GM18951 (cell line): ENCODE data around the gene RP9.

Experiments used
- POLR2A ChIP-seq: IDR thresholded peaks from 4 replicates; pipeline ENCODE4 v1.6.1; 2011; ENCODE audit warnings: mild to moderate bottlenecking; ENCODE audit not compliant: insufficient read length, insufficient read depth; ENCODE audit errors: extremely low read depth
- in situ Hi-C: fragments of 300-500 bp; cut with MboI; formaldehyde crosslinking; loops from one replicate; pipeline ENCODE4 v1.12.0; 2022; ENCODE audit warnings: low sequenced_read_pairs, mixed read lengths, inconsistent platforms; ENCODE audit not compliant: unreplicated experiment

The RP9 gene

GRCh38 chr7:33091641-33092191, 17.5 kb downstream of the RP9 start:
- in situ Hi-C loops = no loop called here
- TF ChIP-seq POLR2A = no peak

- no peak for TF ChIP-seq POLR2A
- in situ Hi-C loops = no loop called here
Measured at GRCh38 chr7:33091111-33091531, 18.1 kb downstream of the RP9 start.

DNA sequence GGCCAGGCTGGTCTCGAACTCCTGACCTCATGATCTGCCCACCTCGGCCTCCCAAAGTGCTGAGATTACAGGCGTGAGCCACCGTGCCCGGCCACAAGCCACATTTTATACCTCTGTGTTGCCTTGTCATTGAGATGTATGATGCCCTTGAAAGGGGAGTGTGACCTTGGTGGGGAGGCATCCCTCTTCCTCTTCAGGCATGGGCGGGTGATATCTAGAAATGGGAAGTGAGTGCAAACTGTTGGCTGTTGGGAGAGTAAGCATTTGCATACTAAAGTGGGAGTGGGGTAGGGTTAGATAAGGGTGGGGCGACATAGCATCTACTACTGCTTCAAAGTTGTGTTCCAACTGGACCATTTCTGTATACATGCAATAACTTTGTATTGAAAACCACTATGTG, 20.1 kb downstream of the RP9 start:
- TF ChIP-seq POLR2A = no peak
- in situ Hi-C loops = no loop called here

- TF ChIP-seq POLR2A = no peak
- in situ Hi-C loops = no loop called here
Measured at GRCh38 chr7:33087858-33088257, 21.3 kb downstream of the RP9 start.

GRCh38 chr7:33087356-33087755, 21.8 kb downstream of the RP9 start:
- no peak for TF ChIP-seq POLR2A
- in situ Hi-C loops = no loop called here

DNA sequence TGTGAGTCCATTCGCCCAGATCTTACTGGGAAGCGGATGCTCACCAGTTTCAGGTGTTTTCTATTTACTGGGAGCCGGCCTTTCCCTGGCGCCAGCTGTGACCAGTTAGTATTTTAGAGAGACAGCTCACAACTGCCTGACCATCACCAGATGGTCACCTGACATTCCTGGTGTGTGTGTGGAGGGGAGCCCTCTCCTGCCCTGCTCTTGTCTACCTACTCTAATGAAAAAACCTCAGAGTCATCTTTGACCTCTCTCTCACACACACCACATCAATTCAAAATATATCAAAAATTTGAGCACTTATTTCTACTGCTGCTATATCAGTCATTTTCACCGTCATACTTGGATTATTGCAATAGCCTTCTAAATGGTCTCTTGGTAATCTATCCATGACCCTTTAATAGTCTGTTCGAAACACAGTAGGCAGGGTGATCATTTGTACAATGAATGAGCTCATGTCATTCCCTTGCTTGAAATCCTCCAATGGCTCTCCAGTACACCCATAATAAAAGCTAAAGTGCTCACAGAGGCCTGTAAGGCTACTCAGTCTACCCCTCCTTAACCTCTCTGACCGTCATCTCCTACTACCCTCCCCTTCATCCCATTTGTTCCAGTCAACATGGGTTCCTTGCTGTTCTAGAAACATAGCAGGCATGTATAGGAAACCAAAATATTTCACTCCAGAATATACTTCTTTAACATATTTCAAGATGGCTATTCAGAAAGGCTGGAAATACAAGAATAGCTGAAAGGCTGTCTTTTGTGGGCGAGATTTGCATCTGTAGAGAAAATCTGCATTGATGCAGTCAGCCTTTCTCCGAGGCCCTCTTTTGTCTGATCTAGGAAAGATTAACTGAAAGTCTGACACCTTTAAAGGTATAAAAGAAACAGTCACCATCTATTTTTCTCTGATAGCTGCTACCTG, 29.2 kb downstream of the RP9 start:
- TF ChIP-seq POLR2A = no peak
- in situ Hi-C loops = no loop called here

- TF ChIP-seq POLR2A = no peak
- in situ Hi-C loops = no loop called here
Measured at GRCh38 chr7:33079096-33079495, 30.1 kb downstream of the RP9 start.

DNA sequence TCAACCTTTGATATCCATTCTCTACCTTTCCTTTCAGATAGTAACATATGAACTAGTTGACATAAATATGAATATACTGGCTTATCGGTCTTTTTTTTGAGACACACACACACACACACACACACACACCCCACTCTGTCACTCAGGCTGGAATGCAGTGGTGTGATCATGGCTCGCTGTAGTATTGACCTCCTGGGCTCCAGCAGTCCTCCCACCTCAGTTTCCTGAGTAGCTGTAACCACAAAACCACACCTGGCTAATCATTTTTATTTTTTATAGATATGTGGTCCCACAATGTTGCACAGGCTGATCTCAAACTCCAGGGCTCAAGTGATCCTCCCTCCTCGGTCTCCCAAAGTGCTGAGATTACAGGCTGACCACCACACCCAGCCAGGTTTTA, 32.5 kb downstream of the RP9 start:
- in situ Hi-C loops = no loop called here
- no peak for TF ChIP-seq POLR2A

GRCh38 chr7:33075818-33076518, 33.2 kb downstream of the RP9 start:
- in situ Hi-C loops = no loop called here
- TF ChIP-seq POLR2A = no peak

- in situ Hi-C loops = no loop called here
- no peak for TF ChIP-seq POLR2A
Measured at GRCh38 chr7:33073243-33073642, 36.0 kb downstream of the RP9 start.

GRCh38 chr7:33072471-33072870, 36.7 kb downstream of the RP9 start:
- no peak for TF ChIP-seq POLR2A
- in situ Hi-C loops = no loop called here

GRCh38 chr7:33070831-33071230, 38.4 kb downstream of the RP9 start:
- in situ Hi-C loops = no loop called here
- no peak for TF ChIP-seq POLR2A

DNA sequence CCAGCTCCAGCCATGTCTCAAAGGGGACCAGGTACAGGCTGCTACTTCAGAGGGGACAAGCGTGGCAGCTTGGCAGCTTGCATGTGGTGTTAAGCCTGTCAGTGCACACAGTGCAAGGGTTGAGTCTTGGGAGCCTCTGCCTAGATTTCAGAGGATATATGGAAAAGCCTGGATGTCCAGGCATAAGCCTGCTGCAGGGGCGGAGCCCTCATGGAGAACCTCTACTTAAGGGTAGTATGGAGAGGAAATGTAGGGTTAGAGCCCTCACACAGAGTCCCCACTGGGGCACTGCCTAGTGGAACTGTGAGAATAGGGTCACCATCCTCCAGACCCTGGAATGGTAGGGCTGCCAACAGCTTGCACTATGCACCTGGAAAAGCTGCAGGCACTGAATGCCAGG, 38.9 kb downstream of the RP9 start:
- in situ Hi-C loops = no loop called here
- TF ChIP-seq POLR2A = no peak

GRCh38 chr7:33067921-33068320, 41.3 kb downstream of the RP9 start:
- in situ Hi-C loops = no loop called here

GRCh38 chr7:33066771-33067170, 42.4 kb downstream of the RP9 start:
- TF ChIP-seq POLR2A = no peak
- in situ Hi-C loops = no loop called here

More at GRCh38 chr7:33067921-33068320, 41.3 kb downstream of the RP9 start:
- TF ChIP-seq POLR2A = no peak
